HEK293 (cell line): ENCODE measurements around the gene PREX1.

ENCODE experiments used
- TRIM28 ChIP-seq: IDR thresholded peaks from 2 replicates; pipeline ENCODE4 v1.6.1; 2011; ENCODE audit warnings: low read length, control low read depth, borderline replicate concordance
- ZNF174 ChIP-seq: fragments of 450-650 bp; formaldehyde crosslinking; IDR thresholded peaks from 2 replicates; pipeline ENCODE4 v1.5.0; 2017; ENCODE audit warnings: missing biosample characterization, mild to moderate bottlenecking, missing genetic modification characterization

DNA sequence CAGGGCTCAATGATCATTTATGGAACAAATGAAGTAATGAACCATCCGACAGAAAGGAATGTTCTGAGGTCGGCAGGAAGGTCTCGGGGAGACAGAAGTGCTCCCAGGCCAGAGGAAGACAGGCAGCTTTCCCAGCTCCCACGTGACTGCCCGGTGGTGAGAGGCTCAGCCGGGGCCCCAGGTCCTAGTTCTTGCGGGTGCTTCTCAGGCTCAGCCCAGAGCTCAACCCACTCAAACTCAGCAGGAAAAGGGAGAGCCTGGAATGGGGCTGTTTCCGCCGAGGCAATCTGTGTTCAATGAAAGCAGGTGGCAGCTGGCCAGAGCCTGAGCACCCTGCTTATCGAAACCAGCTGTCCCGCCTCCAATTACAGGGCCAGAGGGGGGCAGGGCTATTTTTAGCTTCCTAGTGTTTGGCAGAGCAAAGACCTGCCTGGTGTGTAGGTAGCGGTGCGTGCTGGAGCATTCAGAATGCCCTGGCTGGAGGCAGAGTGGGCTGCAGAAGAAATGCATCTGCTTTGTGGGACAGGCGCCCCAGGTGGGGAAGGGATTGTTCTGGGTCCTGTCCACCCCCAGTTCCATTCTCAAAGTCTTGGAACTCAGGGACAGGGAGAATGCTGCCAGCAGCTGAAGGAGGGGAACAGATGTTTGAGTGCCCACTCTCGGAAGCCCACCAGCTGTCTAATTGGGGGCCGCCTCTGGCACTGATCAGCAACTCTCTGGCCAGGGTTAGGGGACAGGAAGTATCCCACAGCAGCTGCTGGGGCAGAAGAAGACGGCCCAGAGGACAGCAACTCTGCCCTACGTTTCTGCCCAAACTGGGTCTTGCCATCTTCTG is 145.1 kb downstream of the PREX1 start:
- TF ChIP-seq TRIM28 (no peak), ZNF174 (tag by site-specific recombination) (no peak)
